ENCODE results near the gene EIF5.

The EIF5 gene

DNA sequence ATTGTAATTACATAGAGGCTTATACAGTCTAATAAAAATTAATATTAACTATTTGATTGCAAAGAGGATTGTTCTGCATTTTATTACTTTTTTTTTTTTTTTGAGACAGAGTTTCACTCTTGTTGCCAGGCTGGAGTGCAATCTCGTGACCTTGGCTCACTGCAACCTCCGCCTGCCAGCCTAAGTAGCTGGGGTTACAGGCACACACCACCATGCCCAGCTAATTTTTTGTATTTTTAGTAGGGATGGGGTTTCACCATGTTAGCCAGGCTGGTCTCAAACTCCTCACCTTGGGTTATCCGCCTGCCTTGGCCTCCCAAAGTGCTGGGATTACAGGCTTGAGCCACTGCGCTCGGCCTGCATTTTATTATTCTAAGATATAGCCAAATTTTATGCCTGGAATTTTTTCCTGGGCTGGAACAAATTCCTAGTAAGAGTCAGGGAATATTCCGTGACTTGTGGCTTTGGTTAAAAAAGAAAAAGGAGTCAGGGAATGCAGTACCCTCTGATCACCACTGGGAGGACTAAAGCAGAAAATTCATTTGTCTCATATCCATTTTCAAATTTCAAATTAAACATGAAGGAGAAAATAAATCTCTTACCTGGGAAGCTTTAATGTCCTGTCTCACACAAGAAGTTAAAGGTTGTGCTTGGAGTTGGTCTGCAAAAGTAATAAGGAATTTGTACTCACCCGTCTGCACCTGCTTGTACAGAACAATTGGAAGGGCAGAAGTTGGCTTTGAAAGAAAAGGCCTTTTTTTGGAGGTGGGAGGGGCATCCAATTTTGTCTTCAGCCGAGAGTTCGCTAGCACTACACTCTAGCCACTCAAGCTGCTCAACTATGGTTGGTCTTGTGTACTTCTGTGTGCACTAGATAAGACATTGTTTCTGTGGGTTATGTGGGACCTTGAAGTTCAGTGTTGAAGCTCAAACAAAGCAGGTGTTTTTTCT, 59.9 kb downstream of the EIF5 start:
- intact Hi-C loops (cut with micrococcal nuclease) = no loop called here
- no peaks in the 10 kb centered on the region for H3K9me3 Mint-ChIP-seq
- H3K4me1 Mint-ChIP-seq (ENCODE audit: low read depth) = peaks cover 48% of the 10 kb centered on the region
- peak overlapping the region; percentile 27 for H3K27ac Mint-ChIP-seq
- no peak overlapping the region for H3K4me3 Mint-ChIP-seq
- no peaks in the 10 kb centered on the region for H3K36me3 Mint-ChIP-seq (ENCODE audit: low read depth)
- no peaks in the 10 kb centered on the region for H3K27me3 Mint-ChIP-seq

Data from dendritic cell treated with granulocyte-macrophage colony-stimulating factor and Interleukin-4, amounts not matched to agents 40 ng/mL and 50 ng/mL, for 4 days (primary cell).